HCT116 (cell line): Measurements from ENCODE around the gene PCGF5.

Experiments used
- CTCF ChIP-seq, 3 experiments: fragments of 200-600 bp in 1 of 3; sonication (generic) in 1 of 3; IDR thresholded peaks in 2 of 3; conservative IDR thresholded peaks in 1 of 3; 2 replicates each; pipeline ENCODE4 v1.5.1; 2012 to 2017; ENCODE audit warnings: low read depth in 2 of 3, low read length in 2 of 3, antibody characterized with exemption in 1 of 3, borderline replicate concordance in 1 of 3, control low read depth in 1 of 3, mild to moderate bottlenecking in 1 of 3, mixed read lengths in 1 of 3, mixed run types in 1 of 3, moderate library complexity in 1 of 3; ENCODE audit not compliant: insufficient read depth in 1 of 3
- EGR1 ChIP-seq: IDR thresholded peaks from 2 replicates; pipeline ENCODE4 v1.6.1; 2012; ENCODE audit warnings: low read depth
- ELF1 ChIP-seq: IDR thresholded peaks from 2 replicates; pipeline ENCODE4 v1.6.1; 2012; ENCODE audit warnings: low read depth, borderline replicate concordance
- EZH2 ChIP-seq: fragments of 200-600 bp; sonication (generic); IDR thresholded peaks from 2 replicates; pipeline ENCODE4 v1.6.1; 2017; ENCODE audit warnings: antibody characterized with exemption, mixed run types
- EZH2phosphoT487 ChIP-seq: fragments of 200-600 bp; IDR thresholded peaks from 2 replicates; pipeline ENCODE4 v1.6.1; 2018; ENCODE audit warnings: antibody characterized with exemption, borderline replicate concordance
- FOSL1 ChIP-seq: IDR thresholded peaks from 2 replicates; pipeline ENCODE4 v1.6.1; 2012; ENCODE audit warnings: low read depth
- MAX ChIP-seq: IDR thresholded peaks from 2 replicates; pipeline ENCODE4 v1.6.1; 2012
- POLR2A ChIP-seq: IDR thresholded peaks from 2 replicates; pipeline ENCODE4 v1.7.0; 2011; ENCODE audit warnings: borderline replicate concordance; ENCODE audit not compliant: insufficient read depth, insufficient read length; ENCODE audit errors: extremely low read depth
- POLR2AphosphoS5 ChIP-seq: IDR thresholded peaks from 2 replicates; pipeline ENCODE4 v1.6.1; 2011; ENCODE audit warnings: mild to moderate bottlenecking, low read depth, low read length, moderate library complexity
- RAD21 ChIP-seq: IDR thresholded peaks from 2 replicates; pipeline ENCODE4 v1.6.1; 2012; ENCODE audit warnings: low read depth, mild to moderate bottlenecking
- SIN3A ChIP-seq: IDR thresholded peaks from 2 replicates; pipeline ENCODE4 v1.6.1; 2012; ENCODE audit warnings: low read depth
- SRF ChIP-seq: IDR thresholded peaks from 2 replicates; pipeline ENCODE4 v1.6.1; 2012; ENCODE audit warnings: low read depth
- ZNF274 ChIP-seq: fragments of 200-500 bp; sonication (Bioruptor generic); IDR thresholded peaks from 2 replicates; pipeline ENCODE4 v1.6.1; 2014; ENCODE audit warnings: mild to moderate bottlenecking, low read depth, low read length, inconsistent platforms

GRCh38 chr10:91214911-91215310, 5.6 kb upstream of the PCGF5 start:
- TF ChIP-seq EZH2phosphoT487 (no peak), POLR2AphosphoS5 (no peak), SRF (no peak), POLR2A (no peak), CTCF (IDR thresholded peaks at IDR 0.05 in 2 of 3, conservative IDR thresholded peaks at IDR 0.05 in 1 of 3; ENCODE audit: borderline replicate concordance in 1 of 3, insufficient read depth in 1 of 3, low read depth in 2 of 3, low read length in 2 of 3) (no peak), EGR1 (no peak), ZNF274 (no peak), EZH2 (no peak), FOSL1 (no peak), ELF1 (no peak), SIN3A (no peak), RAD21 (no peak), MAX (no peak)
